Vagina (tissue), 2 donors: ENCODE data around the gene TCF25.

Experiments used
- CTCF ChIP-seq, 3 experiments: fragments of 450-650 bp in 2 of 3; fragments of 200-600 bp in 1 of 3; sonication (generic) in 1 of 3; IDR thresholded peaks; one replicate each; pipeline ENCODE4 v1.5.1; 2017 to 2019; ENCODE audit warnings: antibody characterized with exemption in 3 of 3, mild to moderate bottlenecking in 2 of 3, moderate library complexity in 2 of 3
- POLR2AphosphoS5 ChIP-seq, 2 donors: sonication (generic); formaldehyde crosslinking; IDR thresholded peaks; one replicate each; pipeline ENCODE4 v1.9.0; 2017; ENCODE audit warnings: antibody characterized with exemption in 2 of 2, mild to moderate bottlenecking in 2 of 2, low read depth in 1 of 2; ENCODE audit not compliant: insufficient read depth in 1 of 2

- TF ChIP-seq CTCF (IDR thresholded peaks at IDR 0.05) (no peak), POLR2AphosphoS5 (IDR thresholded peaks at IDR 0.05; ENCODE audit: insufficient read depth in 1 of 2, low read depth in 1 of 2) (no peak)
Observed at GRCh38 chr16:89915303-89916232, 42.2 kb downstream of the TCF25 start.
